ENCODE results near the gene ARHGAP10.

ARHGAP10 gene

GRCh38 chr4:147955827-147956558, 224.1 kb downstream of the ARHGAP10 start:
- no peak for DNase-seq (ENCODE audit: low spot score)

DNA sequence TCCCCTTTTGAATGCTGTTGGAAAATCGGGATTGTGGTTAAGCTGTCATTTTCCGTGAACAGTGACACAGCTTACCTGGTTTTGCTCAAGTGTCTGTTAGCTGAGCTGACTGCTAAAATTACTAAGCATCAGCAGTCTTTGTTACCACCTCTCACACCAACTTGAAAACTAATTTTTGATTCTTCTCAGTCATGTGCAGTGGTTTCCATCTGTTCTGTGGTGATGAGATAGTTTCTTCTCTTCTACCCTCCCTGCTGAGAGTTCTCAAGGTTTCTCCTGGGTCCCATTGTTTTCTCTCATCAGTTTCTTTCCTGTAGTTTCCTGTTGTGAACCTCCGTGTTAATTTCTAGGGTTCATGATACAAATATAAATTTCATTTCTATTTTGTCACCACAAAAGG, 225.6 kb downstream of the ARHGAP10 start:
- no peak for DNase-seq (ENCODE audit: low spot score)

DNA sequence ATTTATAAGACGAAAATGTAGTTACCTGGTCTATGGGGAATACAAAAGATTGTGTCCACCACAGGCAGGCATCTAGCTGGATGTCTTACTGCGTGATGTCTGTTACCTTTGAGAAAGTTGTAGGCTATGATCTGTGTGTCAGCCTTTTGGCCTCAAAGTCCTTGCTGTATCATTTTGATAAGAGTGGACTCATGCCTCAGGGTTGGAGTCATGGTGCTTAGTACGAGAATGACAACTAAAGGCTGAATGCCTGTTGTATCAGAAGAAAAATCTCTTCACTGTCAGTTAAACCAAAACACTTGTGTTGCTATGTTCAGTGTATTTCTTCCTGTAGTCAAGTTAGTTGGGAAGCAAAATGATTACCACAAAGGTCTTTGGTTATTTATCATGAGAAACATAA, 226.2 kb downstream of the ARHGAP10 start:
- no peak for DNase-seq (ENCODE audit: low spot score)

GRCh38 chr4:147958489-147959065, 226.7 kb downstream of the ARHGAP10 start:
- no peak for DNase-seq (ENCODE audit: low spot score)

- DNase-seq (ENCODE audit: low spot score): no peak
Observed at GRCh38 chr4:147960971-147961370, 229.1 kb downstream of the ARHGAP10 start.

DNA sequence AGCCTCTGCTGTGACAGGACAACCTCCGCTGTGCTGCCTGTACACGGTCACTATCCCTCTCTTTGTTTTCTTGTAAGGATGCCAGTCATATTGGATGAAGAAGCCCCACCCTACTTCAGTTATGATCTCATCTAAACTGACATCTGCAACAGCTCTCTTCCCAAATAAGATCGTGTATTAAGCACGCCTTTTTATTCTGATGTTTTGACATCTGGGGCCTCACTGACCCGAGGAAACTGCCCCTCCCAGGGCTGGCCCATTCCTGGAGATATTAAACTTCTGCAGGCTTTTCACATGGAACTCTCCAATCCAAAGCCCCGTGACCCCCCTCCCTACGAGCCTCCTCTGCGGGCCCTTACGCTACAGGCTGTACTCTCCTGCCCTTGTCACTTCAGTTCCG, 232.0 kb downstream of the ARHGAP10 start:
- DNase-seq (ENCODE audit: low spot score): no peak

- DNase-seq (ENCODE audit: low spot score): no peak
Observed at GRCh38 chr4:147964266-147964880, 232.5 kb downstream of the ARHGAP10 start.

- DNase-seq (ENCODE audit: low spot score): no peak
Observed at GRCh38 chr4:147965056-147965455, 233.2 kb downstream of the ARHGAP10 start.

DNA sequence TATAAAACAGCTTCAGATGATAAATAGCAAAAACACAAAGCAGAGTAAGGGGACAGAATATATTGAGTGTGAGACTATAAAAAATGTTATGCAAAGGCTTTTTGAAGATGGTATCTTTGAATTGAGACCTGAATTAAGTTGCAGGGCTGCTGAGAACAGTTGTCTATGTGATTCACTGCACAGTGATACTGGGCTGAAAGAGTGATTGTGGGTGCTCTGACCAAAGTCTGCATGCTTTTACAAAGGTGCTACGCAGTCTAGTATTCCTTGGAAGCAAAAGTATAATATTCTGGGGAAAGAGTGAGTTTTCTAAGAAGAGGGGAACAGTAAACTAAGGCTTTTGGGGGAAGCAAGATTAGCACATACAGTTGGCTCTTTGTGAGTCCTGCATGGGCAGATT, 234.0 kb downstream of the ARHGAP10 start:
- DNase-seq (ENCODE audit: low spot score): no peak

DNA sequence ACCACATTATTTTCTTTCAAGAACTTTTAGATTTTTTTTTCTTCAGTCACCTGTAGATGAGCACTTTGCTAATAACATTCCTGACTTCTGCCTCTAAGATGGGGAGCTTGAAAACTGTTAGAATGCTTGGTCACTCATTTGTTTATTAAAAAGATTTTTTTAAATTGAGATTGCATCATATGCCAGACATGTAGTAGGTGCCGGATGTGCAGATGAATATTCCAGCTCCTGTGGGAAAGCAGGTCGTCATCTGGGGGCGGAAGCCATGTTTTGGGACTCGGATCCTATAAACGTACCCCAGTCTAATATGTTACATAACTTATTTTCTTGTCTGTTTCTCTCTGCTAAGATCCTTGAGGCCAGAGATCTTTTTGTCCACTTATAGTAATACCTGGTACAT, 236.8 kb downstream of the ARHGAP10 start:
- DNase-seq (ENCODE audit: low spot score): no peak

DNA sequence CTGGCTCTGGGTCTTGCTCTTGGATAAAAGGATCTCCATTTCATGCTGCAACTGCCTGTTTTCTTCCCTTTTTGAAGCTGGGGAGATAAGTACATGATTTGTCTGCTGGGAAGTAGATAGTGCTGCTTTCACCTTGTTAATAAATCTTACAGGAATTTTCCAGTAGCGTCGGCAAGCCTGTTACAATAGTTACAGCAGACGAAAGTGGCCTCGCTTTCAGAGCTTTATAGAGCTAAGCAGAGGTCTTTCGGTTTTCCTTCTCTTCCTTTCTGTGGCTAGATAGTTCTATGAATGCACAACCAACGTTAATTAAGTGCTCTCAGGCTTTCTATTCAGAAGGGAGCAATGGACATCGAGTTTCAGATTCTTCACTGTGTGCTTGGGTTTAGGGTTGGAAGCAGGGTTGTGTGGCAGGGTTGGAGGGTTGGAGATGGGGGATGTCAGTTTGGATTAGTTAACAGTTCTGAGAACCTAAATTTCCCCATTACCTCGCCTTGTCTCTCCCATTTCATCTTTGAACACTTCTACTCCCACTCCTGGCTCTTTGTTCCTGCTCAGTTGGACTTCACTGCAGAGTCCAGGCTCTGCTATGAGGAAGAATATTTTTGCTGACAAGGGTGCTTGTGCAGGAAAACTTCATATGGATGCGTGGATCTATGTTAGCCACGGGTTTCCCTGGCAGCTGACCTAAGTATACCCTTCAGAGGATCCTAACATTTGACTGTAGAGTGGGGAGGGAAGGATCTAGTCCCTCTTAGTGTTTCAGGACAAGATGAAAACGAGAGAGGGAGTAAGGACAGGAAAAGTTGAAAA, 237.9 kb downstream of the ARHGAP10 start:
- DNase-seq (ENCODE audit: low spot score): no peak

DNA sequence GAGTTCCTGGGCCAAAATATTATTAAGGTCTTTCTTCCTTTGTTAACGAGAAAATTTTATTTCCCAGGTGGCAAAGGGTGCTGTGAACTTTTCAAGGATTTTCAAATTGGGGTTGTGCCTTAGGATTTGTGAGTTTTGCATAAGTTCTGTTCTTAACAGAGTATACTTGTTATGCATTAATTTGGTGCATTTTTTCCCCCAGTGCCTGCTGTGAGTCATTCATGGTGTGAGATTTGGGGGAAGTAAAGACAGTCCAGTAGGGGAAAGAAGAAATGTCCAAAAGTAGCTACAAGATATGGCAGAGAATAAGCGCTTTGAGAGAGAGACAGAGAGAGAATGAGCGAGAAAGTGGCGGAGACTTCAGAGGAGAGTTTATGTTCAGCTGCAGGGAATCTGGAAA, 239.2 kb downstream of the ARHGAP10 start:
- DNase-seq (ENCODE audit: low spot score): no peak

DNA sequence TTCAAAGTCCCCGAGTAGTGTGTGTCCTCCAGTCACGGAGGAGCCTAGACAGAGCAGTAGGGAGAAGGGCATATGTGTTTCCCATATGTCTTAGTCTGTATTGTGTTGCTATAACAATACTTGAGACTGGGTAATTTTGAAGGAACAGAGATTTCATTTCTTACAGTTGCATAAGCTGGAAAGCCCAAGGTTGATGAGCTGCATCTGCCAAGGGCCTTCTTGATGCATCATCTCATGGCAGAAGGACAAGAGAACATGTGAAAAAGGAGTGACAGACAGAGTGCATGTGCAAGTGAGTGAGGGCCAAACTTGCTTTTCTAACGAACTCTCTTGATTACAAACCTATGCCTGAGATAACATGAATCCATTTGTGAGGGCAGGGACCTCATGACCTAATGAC, 243.4 kb downstream of the ARHGAP10 start:
- DNase-seq (ENCODE audit: low spot score): no peak

DNA sequence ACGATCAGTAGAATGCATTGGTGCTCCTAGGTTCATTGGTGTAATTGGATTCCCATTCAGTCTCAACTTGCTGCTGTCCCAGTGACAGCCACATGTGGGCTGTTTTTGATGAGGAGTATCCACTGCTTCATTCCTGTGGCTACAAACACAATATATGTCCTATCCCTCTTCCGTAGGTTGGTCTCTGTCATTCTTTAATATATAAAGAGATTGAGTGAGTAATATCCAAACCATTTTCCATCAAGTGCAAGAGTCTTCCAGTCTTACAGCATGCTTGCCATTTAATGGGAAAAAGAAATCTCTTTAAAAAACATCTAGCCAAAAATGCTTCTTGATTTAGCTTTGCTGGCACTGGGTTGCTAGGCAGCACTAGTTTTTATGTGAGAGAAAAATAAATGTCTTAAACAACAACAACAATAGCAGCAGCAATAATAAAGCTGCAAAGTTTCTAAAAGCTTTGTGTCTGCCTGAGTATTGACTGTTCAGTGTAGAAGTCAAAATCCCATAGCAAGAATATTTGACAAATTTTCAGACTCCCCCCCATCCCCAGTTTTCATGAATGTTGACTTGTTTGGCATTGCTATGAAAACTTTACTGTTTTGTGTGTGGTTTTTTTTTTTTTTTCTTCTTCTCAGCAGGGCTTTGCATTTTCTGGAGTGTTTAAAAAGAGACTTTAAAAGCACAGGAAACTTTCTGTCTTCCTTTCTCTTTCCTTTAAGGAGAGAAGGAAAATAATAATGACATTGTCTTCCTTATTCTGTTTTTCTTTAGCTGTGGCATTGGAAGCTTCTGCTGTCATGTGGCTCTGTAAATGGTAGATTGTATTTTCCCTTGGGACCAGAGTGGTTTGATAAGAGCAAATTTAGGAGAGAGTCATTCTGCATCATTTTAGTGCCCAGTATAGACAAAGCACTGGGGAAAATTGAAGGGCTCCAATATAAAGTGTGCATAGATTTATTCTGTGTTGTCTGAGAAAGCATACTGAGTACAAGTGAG, 244.3 kb downstream of the ARHGAP10 start:
- no peak for DNase-seq (ENCODE audit: low spot score)

DNA sequence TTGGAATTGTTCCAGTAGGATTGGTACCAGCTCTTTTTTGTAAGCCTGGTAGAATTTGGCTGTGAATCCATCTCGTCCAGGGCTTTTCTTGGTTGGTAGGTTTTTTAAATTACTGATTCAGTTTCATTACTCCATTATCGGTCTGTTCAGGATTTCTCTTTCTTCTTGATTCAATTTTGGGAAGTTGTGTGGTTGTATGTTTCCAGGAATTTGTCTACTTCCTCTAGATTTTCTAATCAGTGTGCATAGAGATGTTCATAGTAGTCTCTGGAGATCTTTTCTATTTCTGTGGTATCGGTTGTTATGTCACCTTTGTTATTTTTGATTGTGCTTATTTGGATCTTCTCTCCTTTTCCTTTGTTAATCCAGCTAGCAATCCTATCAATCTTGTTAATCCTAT, 248.7 kb downstream of the ARHGAP10 start:
- DNase-seq (ENCODE audit: low spot score): no peak

DNA sequence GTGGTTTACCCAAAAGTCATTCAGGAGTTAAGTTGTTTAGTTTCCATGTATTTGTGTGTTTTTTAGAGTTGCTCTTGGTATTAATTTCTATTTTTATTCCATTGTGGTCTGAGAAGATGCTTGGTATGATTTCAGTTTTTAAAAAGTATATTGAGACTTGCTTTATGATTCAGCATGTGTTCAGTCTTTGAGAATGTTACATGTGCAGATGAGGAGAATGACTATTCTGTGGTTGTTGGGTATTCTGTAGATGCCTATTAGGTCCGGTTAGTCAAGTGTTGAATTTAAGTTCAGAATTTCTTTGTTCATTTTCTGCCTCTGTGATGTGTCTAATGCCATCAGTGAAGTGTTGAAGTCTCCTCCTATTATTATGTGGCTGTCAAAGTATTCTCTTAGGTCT, 249.4 kb downstream of the ARHGAP10 start:
- DNase-seq (ENCODE audit: low spot score): no peak

DNA sequence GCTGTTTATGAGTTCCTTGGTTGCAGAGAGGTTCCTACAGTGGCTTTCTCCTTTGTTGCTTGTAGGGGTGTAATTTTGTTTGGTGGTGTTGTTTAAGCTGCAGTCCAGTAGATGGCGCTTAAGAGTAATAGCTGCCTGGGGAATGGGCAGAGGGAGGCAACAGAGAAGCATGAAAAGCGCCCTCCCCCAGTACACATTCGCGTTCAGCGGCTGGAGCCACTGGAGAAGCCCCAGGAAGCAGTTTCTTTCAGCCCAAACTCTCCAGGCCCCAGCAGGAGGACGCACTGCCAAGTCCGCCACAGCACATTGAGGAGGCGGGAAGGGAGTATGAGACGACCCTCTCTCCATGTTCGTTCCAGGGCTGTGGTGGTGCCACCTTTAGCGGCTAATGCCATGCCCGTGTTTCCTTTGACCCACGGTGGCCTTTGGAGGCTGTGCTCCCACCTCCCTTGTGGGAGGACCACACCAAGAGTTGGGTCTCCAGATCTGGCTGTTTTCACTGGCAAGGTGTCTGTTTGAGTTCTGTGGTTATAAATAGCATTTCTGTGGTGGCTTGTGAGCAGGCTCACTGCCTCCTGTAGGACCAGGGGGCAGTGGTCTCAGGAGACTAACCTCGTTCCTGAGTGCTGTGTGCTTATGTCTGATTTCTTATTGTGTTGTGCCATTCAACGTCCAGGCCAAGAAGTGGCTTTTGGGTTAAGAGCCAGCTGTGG, 252.3 kb downstream of the ARHGAP10 start:
- DNase-seq (ENCODE audit: low spot score): no peak

GRCh38 chr4:147984778-147985138, 252.9 kb downstream of the ARHGAP10 start:
- DNase-seq (ENCODE audit: low spot score): no peak

DNA sequence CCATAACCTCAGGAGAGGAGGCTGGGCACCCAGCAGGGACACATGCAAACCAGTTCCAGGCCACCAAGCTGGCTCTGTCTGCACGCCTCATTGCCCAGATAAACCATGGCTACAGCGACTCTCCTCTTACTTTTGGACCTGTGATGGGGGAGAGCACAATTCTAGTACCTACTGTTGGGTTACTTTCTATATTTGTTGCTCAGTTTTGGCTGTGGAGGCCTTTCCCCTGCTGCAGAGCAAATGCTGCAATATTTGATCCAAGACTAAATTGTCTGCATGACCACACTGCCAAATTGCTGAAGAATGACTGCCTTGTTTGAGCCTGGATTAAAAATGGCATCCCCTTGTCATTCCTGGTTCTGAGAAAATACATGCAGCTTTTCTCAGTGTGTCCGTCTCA, 253.5 kb downstream of the ARHGAP10 start:
- DNase-seq (ENCODE audit: low spot score): no peak

DNA sequence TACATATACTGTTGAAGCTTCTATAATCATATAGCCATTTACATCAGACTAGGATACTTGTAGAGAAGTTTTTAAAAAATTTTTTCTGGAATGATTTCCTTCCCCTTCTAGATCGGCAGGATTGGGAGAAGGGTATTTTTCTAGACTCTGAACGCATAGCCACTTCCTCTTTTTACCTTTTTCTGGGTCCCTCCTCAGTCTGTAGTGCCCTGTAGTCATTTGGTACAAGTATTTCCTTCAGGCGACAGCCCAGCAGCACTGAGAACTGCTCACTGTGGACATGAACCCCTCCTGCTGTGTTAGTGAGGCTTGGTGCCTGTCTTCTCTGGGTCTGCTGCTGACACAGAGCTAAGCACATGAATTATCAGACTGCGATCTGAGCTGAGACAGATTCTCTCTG, 255.4 kb downstream of the ARHGAP10 start:
- no peak for DNase-seq (ENCODE audit: low spot score)

All from left forelimb (tissue), 1 donor.